Stimulated activated CD4-positive, alpha-beta T cell treated with anti-CD3 and anti-CD28 coated beads, Interleukin-12 subunit alpha, Interleukin-12 subunit beta, amount 100 ng/mL, for 4 hours (primary cell): ENCODE results near the gene GRIN1.

Experiments used
- DNase-seq: peaks from one replicate; pipeline ENCODE4 v3.0.0-alpha.2; 2020

The GRIN1 gene

DNA sequence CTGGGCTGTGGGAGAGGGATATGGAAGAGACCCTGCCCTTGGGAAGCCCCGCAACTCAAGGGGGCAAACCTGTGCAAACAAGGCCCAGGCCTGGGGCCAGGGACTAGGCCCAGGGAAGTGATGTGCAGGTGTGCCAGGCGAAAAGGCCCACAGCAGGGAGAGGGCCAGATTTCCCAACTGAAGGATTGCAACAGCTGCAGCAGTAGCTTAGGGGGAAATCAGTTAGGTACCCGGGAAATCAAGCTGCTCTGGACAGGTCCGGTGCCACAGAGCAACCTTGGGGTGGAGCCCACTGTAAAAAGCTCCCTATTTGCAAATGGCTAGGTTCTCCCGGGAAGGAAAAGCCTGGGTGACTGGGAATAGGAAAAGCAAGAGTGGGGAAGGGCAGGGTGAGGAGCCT is 10.4 kb downstream of the GRIN1 start:
- no peak for DNase-seq

DNA sequence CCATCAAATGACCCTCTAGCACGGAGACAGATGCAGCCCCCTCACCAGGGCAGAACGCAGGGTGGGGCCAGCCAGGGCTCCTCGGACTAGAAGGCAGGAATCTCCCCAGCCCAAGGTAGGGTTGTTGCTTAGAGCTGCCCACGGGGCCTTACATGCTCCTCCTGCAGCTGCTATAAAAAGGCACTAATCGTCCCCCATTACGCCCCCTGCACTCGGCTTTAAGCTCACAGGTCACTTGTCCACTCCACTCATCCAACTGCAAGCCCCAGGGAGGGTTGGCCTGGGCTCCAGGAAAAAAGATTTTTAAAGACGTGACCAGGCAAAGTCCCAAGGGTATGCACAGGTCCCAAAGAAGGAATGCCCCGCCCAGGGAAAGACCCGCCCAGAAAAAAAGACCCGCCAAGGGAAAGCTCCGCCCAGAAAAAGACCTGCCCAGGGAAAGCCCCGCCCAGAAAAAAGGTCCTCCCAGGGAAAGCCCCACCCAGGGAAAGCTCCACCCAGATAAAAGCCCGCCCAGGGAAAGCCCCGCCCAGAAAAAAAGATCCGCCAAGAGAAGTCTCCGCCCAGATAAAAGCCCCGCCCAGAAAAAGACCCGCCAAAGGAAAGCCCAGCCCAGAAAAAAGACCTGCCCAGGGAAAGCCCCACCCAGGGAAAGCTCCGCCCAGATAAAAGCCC is 11.1 kb downstream of the GRIN1 start:
- DNase-seq: no peak

DNA sequence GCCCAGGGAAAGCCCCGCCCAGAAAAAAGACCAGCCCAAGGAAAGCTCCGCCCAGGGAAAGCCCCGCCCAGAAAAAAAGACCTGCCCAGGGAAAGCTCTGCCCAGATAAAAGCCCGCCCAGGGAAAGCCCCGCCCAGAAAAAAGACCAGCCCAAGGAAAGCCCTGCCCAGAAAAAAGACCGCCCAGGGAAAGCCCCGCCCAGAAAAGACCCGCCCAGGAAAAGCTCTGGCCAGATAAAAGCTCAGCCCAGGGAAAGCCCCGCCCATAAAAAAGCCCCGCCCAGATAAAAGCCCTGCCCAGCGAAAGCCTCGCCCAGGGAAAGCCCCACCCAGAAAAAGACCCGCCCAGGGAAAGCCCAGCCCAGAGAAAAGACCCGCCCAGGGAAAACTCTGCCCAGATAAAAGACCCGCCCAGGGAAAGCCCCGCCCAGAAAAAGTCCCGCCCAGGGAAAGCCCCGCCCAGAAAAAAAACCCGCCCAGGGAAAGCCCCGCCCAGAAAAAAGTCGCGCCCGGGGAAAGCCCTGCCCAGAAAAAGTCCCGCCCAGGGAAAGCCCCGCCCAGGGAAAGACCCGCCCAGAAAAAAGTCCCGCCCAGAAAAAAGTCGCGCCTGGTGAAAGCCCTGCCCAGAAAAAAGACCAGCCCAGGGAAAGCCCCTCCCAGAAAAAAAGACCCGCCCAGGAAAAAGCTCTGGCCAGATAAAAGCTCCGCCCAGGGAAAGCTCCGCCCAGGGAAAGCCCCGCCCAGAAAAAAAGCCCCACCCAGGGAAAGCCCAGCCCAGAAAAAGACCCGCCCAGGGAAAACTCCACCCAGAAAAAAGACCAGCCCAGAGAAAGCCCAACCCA is 11.9 kb downstream of the GRIN1 start:
- peak; percentile 49 for DNase-seq

DNA sequence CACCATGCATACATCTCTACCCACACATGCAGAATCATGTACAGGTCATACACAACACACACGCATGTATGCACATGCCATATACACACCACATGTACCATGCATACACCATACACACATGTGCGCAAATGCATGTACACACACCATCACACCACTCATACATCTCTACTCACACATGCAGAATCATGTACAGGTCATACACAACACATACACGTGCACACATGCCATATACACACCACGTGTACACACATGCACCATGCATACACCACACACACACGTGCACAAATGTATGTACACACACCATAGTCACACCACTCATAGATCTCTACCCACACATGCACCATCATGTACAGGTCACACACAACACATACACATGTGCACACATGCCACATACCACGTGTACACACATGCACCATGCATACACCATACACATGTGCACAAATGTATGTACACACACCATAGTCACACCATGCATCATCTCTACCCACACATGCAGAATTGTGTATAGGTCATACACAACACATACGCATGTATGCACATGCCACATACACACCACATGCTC is 14.0 kb downstream of the GRIN1 start:
- no peak for DNase-seq

DNA sequence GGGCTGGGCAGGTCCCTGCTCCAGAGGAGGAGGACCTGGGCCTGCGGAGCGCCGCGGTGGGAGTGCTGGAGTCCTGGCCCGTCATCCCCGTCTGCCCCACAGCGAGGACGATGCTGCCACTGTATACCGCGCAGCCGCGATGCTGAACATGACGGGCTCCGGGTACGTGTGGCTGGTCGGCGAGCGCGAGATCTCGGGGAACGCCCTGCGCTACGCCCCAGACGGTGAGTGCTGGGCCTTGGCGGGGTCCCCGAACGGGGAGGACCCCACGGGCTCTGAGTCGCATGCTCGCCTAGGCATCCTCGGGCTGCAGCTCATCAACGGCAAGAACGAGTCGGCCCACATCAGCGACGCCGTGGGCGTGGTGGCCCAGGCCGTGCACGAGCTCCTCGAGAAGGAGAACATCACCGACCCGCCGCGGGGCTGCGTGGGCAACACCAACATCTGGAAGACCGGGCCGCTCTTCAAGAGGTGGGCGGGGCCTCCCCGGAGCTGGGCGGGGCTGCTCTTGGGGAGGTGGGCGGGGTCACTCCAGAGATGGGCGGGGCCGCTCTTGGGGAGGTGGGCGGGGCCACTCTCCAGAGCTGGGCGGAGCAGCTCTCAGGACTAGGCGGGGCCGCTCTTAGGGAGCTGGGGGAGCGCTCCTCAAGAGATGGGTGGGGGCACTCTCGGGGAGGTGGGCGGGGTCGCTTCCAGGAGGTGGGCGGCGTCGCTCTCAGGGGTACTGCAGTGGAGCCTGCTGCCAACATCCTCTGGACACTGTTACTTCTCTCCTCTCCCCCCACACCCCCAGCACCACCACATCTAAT is 17.8 kb downstream of the GRIN1 start:
- peak; percentile 60 for DNase-seq

DNA sequence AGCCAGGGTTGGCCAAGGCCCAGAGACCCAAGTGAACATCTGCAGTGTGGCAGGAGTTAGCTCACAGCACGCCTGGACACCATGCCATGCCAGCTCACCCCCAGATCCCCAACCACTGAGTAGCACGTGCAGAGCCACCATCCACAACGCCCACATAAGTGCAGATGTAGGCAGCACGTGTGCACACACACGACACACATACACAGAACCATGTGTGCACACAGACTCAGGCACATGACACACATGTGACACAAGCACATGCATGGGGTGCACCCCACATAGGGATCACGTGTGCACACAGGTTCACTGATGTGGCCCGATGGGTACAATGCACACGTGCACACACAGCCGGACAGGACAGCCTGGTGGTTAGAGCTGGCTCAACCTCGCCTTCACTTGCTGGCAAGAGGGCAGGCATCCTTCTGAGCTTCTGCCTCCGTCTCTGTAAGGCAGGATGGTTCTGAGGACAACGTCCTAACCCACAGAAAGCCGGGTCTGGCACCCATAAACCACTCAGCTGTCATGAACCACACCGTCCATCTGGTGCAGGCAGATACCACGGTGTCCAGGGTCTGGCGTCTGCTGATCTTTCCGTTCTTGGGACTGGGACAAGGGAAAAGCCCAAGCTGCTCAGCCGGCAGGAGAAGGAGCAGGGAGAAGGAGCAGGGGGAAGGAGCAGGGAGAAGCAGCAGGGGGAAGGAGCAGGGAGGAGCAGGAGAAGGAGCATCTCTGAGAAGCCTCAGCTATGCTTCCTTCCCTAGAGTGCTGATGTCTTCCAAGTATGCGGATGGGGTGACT is 18.9 kb downstream of the GRIN1 start:
- DNase-seq: no peak

DNA sequence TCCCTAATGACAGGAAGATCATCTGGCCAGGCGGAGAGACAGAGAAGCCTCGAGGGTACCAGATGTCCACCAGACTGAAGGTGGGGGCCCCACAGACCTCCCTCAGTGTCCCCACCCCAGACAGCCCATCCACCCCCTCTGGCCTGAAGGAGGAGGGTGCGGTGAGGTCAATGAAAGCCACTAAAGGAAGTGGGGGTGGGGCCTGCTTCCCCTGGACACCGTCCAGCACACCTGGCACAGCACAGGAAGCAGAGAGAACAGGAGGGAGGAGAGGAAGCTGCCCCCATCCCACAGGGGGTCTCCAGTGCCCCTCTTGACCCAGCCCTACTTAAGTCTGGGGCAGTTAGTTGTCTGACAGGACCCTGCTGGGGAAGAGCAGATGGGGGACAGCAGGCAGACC is 19.7 kb downstream of the GRIN1 start:
- DNase-seq: no peak

DNA sequence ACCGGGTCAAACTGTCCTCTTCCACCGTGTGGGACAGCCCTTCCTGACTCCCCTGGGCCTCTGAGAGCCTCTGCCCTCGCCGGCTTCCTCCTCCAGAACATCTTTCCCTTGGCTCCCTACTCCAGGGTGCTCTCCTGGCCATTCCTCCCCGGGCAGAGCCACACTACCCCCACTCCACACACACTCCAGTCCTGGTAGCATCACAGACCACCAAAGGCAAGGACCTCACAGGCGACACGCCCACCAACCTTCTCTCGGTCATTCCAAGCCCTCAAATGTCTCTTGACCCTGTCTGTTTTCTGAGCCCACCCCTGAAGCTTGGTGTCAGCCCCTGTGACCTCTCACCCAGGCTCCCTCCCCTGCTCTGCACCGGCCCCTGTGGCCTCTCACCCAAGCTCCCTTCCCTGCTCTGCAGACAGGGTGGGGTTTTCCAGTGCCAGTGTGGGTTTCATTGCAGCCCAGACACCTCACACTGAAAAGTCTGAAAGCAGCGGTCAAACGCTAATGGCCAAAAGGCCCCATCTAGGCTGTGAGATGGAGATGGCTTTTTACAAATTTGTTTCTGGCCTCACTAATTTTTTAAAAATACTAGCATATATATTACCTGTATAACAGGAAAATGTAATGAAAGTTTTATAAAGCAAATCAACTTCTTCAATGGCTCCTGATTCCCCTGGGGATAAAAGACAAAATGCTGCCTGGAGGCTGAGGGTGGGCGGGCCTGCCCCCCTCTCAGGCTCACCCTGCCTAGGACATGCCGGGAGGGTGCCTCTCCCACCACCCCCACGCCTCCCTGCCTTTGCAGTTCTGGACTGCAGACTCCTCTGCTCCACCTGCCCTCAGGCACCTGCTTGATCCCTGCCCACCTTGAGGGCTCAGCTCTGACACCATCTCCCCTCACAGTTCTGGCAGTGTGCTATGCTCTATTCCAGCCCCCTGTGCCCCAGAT is 20.4 kb downstream of the GRIN1 start:
- no peak for DNase-seq

DNA sequence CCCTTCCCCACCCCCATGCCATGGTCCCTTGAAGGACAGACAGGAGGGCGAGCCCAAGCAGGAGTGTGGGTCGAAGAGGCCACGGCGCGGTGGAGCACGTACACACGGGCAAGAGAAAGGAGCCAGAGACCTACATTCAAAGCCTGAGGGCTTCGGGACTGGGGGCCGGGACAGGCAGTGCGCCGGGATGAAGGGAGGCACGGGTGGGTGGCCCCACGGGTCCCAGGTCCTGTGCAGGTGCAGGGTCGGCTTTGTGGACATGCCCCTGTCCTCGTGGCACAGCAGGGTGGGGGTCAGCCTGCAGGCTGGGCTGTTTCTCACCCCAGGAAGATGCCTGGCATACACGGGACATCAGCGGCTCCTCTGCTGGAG is 21.1 kb downstream of the GRIN1 start:
- no peak for DNase-seq

DNA sequence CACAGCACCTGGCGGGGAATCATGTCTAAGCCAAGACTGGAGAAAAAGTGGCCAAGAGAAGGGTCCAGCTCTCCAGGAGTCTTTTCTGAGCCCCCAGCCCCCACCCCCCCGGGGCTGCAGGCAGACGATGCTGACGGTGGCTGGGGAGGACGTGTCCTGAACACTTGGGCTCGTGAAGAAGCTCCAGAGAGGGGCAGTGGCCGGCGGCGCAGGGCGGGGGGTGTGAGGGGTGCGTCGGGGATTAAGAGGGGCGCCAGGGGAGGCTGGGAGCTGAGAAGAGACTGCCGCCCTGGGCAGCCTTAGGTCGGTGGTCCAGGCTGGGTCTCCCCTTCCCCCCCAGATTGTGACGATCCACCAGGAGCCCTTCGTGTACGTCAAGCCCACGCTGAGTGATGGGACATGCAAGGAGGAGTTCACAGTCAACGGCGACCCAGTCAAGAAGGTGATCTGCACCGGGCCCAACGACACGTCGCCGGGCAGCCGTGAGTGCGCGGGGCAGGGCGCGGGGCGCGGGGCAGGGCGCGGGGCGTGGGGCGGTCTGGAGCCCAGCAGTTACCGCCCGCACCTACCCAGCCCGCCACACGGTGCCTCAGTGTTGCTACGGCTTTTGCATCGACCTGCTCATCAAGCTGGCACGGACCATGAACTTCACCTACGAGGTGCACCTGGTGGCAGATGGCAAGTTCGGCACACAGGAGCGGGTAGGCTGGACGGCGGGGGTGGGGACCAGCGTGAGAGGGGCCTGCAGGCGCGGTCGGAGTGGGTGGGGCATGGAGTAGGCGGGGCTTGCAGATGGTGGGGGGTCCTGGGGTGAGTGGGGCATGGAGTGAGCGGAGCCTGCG is 22.0 kb downstream of the GRIN1 start:
- no peak for DNase-seq

DNA sequence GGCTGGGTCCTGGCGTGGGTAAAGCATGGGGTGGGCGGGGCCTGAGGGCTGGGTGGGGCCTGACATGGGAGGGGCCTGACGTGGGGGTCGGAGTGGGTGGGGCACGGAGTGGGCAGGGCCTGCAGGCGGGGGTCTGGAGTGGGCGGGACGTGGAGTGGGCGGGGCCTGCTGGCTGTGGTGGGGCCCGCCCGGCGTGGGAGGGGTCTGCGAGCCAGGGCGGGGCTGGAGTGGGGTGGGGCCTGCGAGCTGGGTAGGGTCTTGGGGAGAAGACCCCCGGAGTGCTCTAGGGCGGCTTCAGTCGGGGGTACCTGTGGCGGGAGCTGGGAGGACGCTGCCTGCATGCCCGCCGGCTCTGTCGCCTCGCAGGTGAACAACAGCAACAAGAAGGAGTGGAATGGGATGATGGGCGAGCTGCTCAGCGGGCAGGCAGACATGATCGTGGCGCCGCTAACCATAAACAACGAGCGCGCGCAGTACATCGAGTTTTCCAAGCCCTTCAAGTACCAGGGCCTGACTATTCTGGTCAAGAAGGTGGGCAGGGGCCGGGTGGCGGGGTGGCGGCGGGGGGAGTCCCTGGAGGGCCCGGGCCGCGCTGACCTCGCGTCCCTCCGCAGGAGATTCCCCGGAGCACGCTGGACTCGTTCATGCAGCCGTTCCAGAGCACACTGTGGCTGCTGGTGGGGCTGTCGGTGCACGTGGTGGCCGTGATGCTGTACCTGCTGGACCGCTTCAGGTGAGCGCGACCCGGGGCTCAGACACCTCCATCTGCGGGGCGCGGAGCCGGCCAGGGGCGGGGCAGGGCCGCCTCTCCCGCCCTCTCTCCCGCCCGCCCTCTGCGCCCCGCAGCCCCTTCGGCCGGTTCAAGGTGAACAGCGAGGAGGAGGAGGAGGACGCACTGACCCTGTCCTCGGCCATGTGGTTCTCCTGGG is 22.9 kb downstream of the GRIN1 start:
- no peak for DNase-seq

DNA sequence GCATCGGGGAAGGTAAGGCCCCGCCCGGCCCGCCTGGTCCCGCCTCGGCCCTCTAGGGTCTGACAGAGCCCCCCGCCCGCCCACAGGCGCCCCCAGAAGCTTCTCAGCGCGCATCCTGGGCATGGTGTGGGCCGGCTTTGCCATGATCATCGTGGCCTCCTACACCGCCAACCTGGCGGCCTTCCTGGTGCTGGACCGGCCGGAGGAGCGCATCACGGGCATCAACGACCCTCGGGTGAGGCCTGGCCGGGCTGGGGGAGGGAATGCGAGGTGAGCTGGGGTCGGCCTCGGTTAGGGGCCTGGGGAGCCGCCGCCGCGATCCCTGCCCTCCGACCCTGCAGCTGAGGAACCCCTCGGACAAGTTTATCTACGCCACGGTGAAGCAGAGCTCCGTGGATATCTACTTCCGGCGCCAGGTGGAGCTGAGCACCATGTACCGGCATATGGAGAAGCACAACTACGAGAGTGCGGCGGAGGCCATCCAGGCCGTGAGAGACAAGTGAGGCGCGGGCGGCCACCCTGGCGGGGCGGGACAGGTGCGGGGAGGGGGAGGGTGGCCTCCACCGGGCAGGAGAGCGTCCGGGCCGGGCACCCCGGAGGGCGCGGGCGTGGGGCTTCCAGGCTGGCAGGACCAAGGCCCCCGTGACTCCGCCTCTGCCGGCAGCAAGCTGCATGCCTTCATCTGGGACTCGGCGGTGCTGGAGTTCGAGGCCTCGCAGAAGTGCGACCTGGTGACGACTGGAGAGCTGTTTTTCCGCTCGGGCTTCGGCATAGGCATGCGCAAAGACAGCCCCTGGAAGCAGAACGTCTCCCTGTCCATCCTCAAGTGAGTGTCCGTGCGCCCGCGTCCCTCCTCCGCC is 23.8 kb downstream of the GRIN1 start:
- DNase-seq: no peak

DNA sequence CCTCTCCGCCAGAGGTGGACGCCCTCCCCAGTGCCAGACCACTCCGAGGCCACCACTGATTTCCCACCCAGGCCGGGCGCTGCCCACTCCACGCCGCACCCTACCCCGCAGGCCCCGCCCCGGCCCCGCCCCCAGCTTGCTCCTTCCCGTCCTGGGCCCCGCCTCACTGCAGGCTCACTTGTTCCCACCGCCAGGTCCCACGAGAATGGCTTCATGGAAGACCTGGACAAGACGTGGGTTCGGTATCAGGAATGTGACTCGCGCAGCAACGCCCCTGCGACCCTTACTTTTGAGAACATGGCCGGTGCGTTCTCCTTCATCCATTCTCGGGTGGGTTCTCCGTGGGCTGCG is 24.4 kb downstream of the GRIN1 start:
- no peak for DNase-seq

DNA sequence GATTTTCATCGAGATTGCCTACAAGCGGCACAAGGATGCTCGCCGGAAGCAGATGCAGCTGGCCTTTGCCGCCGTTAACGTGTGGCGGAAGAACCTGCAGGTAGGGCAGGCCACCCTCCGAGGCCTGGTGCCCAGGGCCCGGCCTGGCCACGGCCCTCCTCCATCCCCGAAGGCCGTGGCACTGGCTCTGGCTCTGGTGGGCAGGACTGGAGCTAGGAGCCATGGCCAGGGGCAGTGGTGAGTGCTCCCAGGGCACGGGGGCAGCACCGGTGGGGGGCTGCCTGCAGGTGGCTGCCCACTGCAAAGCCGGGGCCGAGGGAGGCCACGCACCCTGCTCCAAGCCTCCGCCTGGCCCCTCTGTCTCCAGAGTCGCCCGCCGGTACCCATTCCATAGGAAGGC is 24.9 kb downstream of the GRIN1 start:
- DNase-seq: no peak

DNA sequence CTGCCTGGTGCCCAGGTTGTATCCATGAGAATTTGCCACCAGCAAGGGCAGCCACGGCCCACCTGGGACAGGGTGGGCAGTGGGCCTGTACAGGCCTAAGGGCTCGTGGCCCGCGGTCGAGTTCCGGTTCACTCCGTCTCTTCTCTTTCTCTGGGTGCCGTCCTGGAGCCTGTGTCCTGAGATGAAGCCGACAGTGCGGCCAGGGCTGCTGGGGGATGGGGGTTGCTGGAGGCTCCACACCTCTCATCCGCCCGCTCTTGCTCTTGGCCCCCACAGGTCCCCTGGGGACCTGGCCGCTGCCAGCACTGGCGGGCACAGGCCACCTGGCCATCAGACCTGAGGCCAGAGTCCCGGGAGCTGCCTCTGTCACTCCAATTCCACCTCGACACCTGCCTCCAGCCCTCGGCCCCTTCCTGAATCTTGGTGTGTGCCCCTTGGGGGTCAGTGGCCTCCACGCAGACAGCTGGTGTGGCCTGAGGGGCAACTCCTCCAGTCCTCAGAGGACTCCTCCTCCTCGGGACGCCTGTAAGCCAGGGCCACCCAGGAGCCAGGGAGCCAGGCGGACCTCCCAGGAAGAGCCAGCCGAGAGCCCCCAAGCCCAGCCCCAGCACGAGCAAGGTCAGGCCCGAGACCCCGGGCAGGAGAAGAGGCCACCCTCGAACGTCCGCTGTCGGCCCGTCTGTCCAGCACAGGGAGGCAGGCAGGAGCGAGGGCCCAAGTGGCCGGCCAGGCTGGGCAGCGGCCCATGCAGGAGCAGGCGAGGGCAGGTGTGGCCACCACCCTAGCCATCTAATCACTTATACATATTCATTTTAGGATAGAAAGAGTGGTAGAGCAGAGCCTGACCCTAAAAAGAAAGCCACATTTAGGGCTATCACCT is 25.7 kb downstream of the GRIN1 start:
- DNase-seq: no peak

DNA sequence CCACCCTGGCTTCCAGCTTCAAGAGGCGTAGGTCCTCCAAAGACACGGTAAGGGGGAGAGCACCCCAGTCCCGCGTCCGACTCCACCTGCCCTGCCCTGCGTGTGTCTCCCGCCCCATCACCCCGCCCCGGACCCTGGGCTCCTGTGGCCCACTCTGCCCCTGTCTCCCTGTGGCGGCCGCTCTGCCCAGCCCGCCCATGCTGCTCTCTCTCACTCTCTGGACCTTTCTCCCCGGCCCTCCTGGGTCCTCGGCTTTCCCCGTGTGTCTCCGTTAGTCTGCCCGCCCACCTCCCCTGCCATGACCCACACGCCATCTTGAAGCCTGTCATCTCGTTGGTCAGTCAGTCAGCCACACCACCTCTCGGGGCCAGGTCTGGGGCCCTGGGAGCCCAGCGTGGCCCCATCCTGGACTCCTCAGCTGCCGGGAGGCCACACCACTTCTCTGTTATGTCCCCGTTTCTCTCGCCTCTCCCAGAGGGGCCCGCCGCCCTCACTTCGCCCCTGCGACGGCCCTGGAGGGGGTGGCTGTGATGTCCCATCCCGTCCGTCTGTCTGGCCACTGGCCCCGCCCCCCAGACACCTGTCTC is 26.4 kb downstream of the GRIN1 start:
- DNase-seq: no peak
